ENCODE measurements around the gene PRICKLE2.

GRCh38 chr3:64067506-64068346 is 157.5 kb downstream of the PRICKLE2 start:
- no peak for TF ChIP-seq FOXM1 (IDR thresholded peaks at IDR 0.05; ENCODE audit: low read depth, low read length)
- no peak for TF ChIP-seq CTCF (IDR thresholded peaks at IDR 0.05 in 2 of 3, conservative IDR thresholded peaks at IDR 0.05 in 1 of 3; ENCODE audit: control insufficient read depth in 2 of 3, extremely low read depth in 1 of 3, insufficient read depth in 1 of 3, low read depth in 3 of 3, low read length in 3 of 3)

Measured in GM12878 (cell line).